Measurements from ENCODE around the gene CXorf58. TPM values are rescaled to one million over a fixed set of nuclear protein-coding genes. Genes with fewer than 3 reads are reported as not detected.

The CXorf58 gene
- total RNA-seq, 1 experiment from 2014 or later, result not detected

GRCh38 chrX:23901060-23901459 is 6.7 kb upstream of the CXorf58 start:
- no peaks in the 10 kb centered on the region for H3K36me3 ChIP-seq (ENCODE audit: insufficient read depth, low read length, poor library complexity, severe bottlenecking)
- H3K27ac ChIP-seq (ENCODE audit: low read depth, low read length, poor library complexity, severe bottlenecking), result peak overlapping the region; percentile 34
- BruUV-seq (replicated peaks), result no TSS peak
- CTCF ChIA-PET, result interaction anchor here (0.7 to 1.5 kb wide), 2 partner anchors 28 to 144 kb away, joined by 7 read pairs; no protein-coding TSS in a partner anchor
- no peak for DNase-seq (ENCODE audit: low spot score)
- POLR2A ChIA-PET (ENCODE audit: low non-redundant PET), result interaction anchor here (0.6 kb wide), 1 partner anchor 204 kb away, joined by 10 read pairs; no protein-coding TSS in a partner anchor
- no peaks in the 10 kb centered on the region for H3K9me3 ChIP-seq (ENCODE audit: low read depth, low read length, poor library complexity, severe bottlenecking)
- H3K4me1 ChIP-seq (ENCODE audit: insufficient read depth, low read length, poor library complexity, severe bottlenecking), result peaks cover 27% of the 10 kb centered on the region
- TF ChIP-seq CTCF (conservative IDR thresholded peaks at IDR 0.05; ENCODE audit: low read depth, low read length) (no peak), EZH2 (IDR thresholded peaks at IDR 0.05; ENCODE audit: borderline replicate concordance, low read depth, low read length, poor library complexity, severe bottlenecking) (no peak)
- peaks cover 9% of the 10 kb centered on the region for H3K27me3 ChIP-seq (replicated peaks; ENCODE audit: insufficient read depth, low read depth, low read length, poor library complexity)
- no peak overlapping the region for H3K4me3 ChIP-seq (ENCODE audit: low read depth, low read length, poor library complexity, severe bottlenecking)
- intact Hi-C loops (cut with micrococcal nuclease; ENCODE audit: unreplicated experiment), result loop anchor here (1.0 kb wide), 1 partner anchor 207 kb away; no protein-coding TSS in a partner anchor

- ChIA-PET CTCF (interaction anchor here (0.6 to 1.6 kb wide), 11 partner anchors 18 to 219 kb away, joined by 3 to 28 read pairs (median 4); partner anchors contain the start of genes ACOT9, EIF2S3 and SAT1), POLR2A (ENCODE audit: low non-redundant PET) (interaction anchor here (0.6 to 1.6 kb wide), 2 partner anchors 119 to 205 kb away, joined by 9 to 10 read pairs; partner anchors contain the start of gene SAT1)
- Histone ChIP-seq H3K4me3 (ENCODE audit: low read depth, low read length, poor library complexity, severe bottlenecking) (peak overlapping the region; percentile 16), H3K27me3 (replicated peaks; ENCODE audit: insufficient read depth, low read depth, low read length, poor library complexity) (peaks cover 9% of the 10 kb centered on the region), H3K9me3 (ENCODE audit: low read depth, low read length, poor library complexity, severe bottlenecking) (no peaks in the 10 kb centered on the region), H3K36me3 (ENCODE audit: insufficient read depth, low read length, poor library complexity, severe bottlenecking) (no peaks in the 10 kb centered on the region), H3K4me1 (ENCODE audit: insufficient read depth, low read length, poor library complexity, severe bottlenecking) (peaks cover 27% of the 10 kb centered on the region), H3K27ac (ENCODE audit: low read depth, low read length, poor library complexity, severe bottlenecking) (peak overlapping the region; percentile 34)
- DNase-seq (ENCODE audit: low spot score), result peak; percentile 84
- TF ChIP-seq CTCF (conservative IDR thresholded peaks at IDR 0.05; ENCODE audit: low read depth, low read length), result peak; percentile 56
- no peak for TF ChIP-seq EZH2 (IDR thresholded peaks at IDR 0.05; ENCODE audit: borderline replicate concordance, low read depth, low read length, poor library complexity, severe bottlenecking)
- no TSS peak for BruUV-seq (replicated peaks)
- intact Hi-C loops (cut with micrococcal nuclease; ENCODE audit: unreplicated experiment), result loop anchor here (1.0 kb wide), 3 partner anchors 119 to 208 kb away; partner anchors contain the start of gene SAT1
These were observed 6.0 kb upstream of the CXorf58 start for GRCh38 chrX:23901805-23902204.

- TF ChIP-seq EZH2 (IDR thresholded peaks at IDR 0.05; ENCODE audit: borderline replicate concordance, low read depth, low read length, poor library complexity, severe bottlenecking), result no peak
- peak; percentile 62 for TF ChIP-seq CTCF (conservative IDR thresholded peaks at IDR 0.05; ENCODE audit: low read depth, low read length)
- ChIA-PET POLR2A (ENCODE audit: low non-redundant PET) (interaction anchor here (1.6 kb wide), 1 partner anchor 119 kb away, joined by 9 read pairs; the partner anchor contains the start of gene SAT1), CTCF (interaction anchor here (0.5 to 1.6 kb wide), 10 partner anchors 19 to 220 kb away, joined by 3 to 28 read pairs (median 4); partner anchors contain the start of genes ACOT9, EIF2S3 and SAT1)
- Histone ChIP-seq H3K4me1 (ENCODE audit: insufficient read depth, low read length, poor library complexity, severe bottlenecking) (peaks cover 27% of the 10 kb centered on the region), H3K36me3 (ENCODE audit: insufficient read depth, low read length, poor library complexity, severe bottlenecking) (no peaks in the 10 kb centered on the region), H3K27ac (ENCODE audit: low read depth, low read length, poor library complexity, severe bottlenecking) (no peak overlapping the region), H3K9me3 (ENCODE audit: low read depth, low read length, poor library complexity, severe bottlenecking) (no peaks in the 10 kb centered on the region), H3K27me3 (replicated peaks; ENCODE audit: insufficient read depth, low read depth, low read length, poor library complexity) (peaks cover 9% of the 10 kb centered on the region), H3K4me3 (ENCODE audit: low read depth, low read length, poor library complexity, severe bottlenecking) (peak overlapping the region; percentile 16)
- peak; percentile 76 for DNase-seq (ENCODE audit: low spot score)
- no TSS peak for BruUV-seq (replicated peaks)
- intact Hi-C loops (cut with micrococcal nuclease; ENCODE audit: unreplicated experiment), result loop anchor here (1.0 kb wide), 2 partner anchors 119 to 146 kb away; partner anchors contain the start of gene SAT1
These were observed 5.4 kb upstream of the CXorf58 start for GRCh38 chrX:23902419-23902818.
